Activated CD8-positive, alpha-beta T cell treated with anti-CD3 and anti-CD28 coated beads for 36 hours (primary cell): ENCODE results near the gene CIB2. TPM values are rescaled to one million over a fixed set of nuclear protein-coding genes. Genes with fewer than 3 reads are reported as not detected.
A peak's percentile ranks its signal among the peaks of the same experiment; 100 is the strongest.

Experiments
- ATAC-seq: fragments of 200-7000 bp; cut with Tn5 transposase; one replicate; pipeline ENCODE4 v1.10.0; 2021; ENCODE audit warnings: mild to moderate bottlenecking, moderate library complexity
- CTCF ChIA-PET: fragments of 350-600 bp; sonication (Branson Sonifier 250); formaldehyde crosslinking; loops from one replicate; lab custom pipeline; 2021; ENCODE audit warnings: antibody characterized with exemption; lab: Charles Lee
- POLR2A ChIA-PET: fragments of 350-600 bp; sonication (Branson Sonifier 250); formaldehyde crosslinking; loops from one replicate; lab custom pipeline; 2021; ENCODE audit warnings: antibody characterized with exemption; lab: Charles Lee
- DNase-seq: peaks from one replicate; pipeline ENCODE4 v3.0.0-alpha.2; 2020
- H3K27ac Mint-ChIP-seq: one replicate; pipeline ENCODE4 v1.8.0; 2021; ENCODE audit warnings: mild to moderate bottlenecking, mixed read lengths
- H3K27me3 Mint-ChIP-seq: one replicate; pipeline ENCODE4 v1.8.0; 2021; ENCODE audit warnings: mixed read lengths
- H3K36me3 Mint-ChIP-seq: one replicate; pipeline ENCODE4 v1.8.0; 2021; ENCODE audit warnings: low read depth, mixed read lengths
- H3K4me1 Mint-ChIP-seq: one replicate; pipeline ENCODE4 v1.8.0; 2021; ENCODE audit warnings: low read depth, mixed read lengths
- H3K4me3 Mint-ChIP-seq: one replicate; pipeline ENCODE4 v1.8.0; 2021; ENCODE audit warnings: mild to moderate bottlenecking, moderate library complexity, mixed read lengths
- H3K9me3 Mint-ChIP-seq: one replicate; pipeline ENCODE4 v1.8.0; 2021; ENCODE audit warnings: mixed read lengths
- intact Hi-C: fragments of 100-400 bp; cut with micrococcal nuclease; formaldehyde crosslinking; loops from one replicate; pipeline ENCODE4 v1.10.0; 2022
- total RNA-seq, 2 experiments: library from RNA; stranded (reverse); gene quantifications; one replicate each; pipeline ENCODE4 v1.2.3, GENCODE V29; 2021
- TF ChIP-seq, protein P1 (sequence below): fragments of 200-600 bp; IDR thresholded peaks from one replicate; pipeline ENCODE4 v1.8.0; 2022; ENCODE audit warnings: antibody characterized with exemption, mild to moderate bottlenecking

Gene CIB2
- total RNA-seq, 2 experiments from 2014 or later = 1.6 TPM

DNA sequence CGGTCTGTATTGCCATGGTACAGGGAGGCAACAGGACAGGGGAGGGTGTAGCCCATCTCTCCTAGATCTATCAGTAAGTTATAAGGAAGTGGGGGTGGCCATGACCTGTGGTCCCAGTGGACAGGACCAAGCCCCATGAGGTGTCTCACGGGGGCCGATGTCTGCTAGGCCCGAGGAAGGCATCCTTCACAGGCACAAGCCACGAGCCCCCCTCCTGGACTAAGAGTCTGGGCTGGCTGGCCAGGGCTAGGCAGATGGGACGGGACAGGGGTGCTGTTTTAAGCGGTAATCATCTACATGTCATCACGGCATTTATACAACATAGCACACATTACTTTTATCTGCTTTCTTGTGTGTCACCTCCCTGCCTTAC lies 51.2 kb downstream of the CIB2 start:
- Mint-ChIP-seq H3K27ac (no peak overlapping the region), H3K9me3 (no peaks in the 10 kb centered on the region), H3K4me1 (peaks cover 37% of the 10 kb centered on the region), H3K27me3 (no peaks in the 10 kb centered on the region), H3K36me3 (peaks cover 7% of the 10 kb centered on the region), H3K4me3 (no peak overlapping the region)
- no peak for ATAC-seq
- ChIA-PET POLR2A (interaction anchor here (1.5 kb wide), 1 partner anchor 11 kb away, joined by 4 read pairs; no protein-coding TSS in a partner anchor), CTCF (interaction anchor here (1.0 to 6.5 kb wide), 4 partner anchors 26 to 113 kb away, joined by 3 to 25 read pairs (median 8); no protein-coding TSS in a partner anchor)
- intact Hi-C loops = no loop called here
- TF ChIP-seq, protein P1, sequence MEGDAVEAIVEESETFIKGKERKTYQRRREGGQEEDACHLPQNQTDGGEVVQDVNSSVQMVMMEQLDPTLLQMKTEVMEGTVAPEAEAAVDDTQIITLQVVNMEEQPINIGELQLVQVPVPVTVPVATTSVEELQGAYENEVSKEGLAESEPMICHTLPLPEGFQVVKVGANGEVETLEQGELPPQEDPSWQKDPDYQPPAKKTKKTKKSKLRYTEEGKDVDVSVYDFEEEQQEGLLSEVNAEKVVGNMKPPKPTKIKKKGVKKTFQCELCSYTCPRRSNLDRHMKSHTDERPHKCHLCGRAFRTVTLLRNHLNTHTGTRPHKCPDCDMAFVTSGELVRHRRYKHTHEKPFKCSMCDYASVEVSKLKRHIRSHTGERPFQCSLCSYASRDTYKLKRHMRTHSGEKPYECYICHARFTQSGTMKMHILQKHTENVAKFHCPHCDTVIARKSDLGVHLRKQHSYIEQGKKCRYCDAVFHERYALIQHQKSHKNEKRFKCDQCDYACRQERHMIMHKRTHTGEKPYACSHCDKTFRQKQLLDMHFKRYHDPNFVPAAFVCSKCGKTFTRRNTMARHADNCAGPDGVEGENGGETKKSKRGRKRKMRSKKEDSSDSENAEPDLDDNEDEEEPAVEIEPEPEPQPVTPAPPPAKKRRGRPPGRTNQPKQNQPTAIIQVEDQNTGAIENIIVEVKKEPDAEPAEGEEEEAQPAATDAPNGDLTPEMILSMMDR = no peak
- DNase-seq = no peak

DNA sequence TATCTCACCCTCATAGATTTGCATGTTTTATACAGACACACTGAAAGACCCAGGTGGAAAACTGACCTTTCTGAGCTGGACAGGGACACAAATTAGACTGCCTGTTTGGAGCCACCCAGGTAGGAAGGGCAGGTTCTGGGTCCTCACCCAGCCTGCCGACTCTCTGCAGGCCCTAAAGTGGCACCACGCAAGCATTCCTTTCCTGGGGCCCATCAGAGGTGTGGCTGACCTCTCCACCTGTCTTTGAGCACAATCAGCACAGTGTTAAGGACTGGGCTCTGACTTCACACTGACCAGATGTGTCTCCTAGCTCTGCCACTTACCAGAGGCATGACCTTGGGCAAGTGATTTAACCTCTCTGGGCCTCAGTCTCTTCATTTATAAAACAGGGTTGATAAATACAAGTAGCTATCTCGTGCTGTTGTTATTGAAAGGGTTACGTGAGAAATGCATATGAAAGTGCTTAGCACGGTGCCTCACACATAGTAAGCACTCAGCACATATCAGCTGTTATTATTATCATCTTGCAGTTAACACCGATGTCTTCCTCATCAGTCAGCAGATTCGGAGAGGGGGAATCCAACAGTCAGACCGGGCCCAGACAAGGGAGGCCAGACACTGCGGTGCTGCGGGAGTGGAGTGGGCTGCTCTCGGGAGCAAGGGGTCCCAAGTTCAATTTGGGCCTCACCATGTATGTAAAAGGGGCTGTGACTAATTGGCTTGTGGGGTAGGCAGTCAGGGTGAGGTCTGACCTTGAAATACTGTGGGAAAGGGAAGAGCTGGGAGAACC lies 51.8 kb downstream of the CIB2 start:
- CTCF ChIA-PET = interaction anchor here (1.0 to 6.5 kb wide), 5 partner anchors 26 to 112 kb away, joined by 3 to 25 read pairs (median 4); no protein-coding TSS in a partner anchor
- POLR2A ChIA-PET = interaction anchor here (1.5 kb wide), 1 partner anchor 11 kb away, joined by 4 read pairs; no protein-coding TSS in a partner anchor
- Mint-ChIP-seq H3K4me1 (peaks cover 37% of the 10 kb centered on the region), H3K9me3 (no peaks in the 10 kb centered on the region), H3K27ac (peak overlapping the region; percentile 32), H3K27me3 (no peaks in the 10 kb centered on the region), H3K36me3 (peaks cover 10% of the 10 kb centered on the region), H3K4me3 (no peak overlapping the region)
- intact Hi-C loops = no loop called here
- TF ChIP-seq, protein P1 = no peak
- ATAC-seq (no peak), DNase-seq (no peak)

DNA sequence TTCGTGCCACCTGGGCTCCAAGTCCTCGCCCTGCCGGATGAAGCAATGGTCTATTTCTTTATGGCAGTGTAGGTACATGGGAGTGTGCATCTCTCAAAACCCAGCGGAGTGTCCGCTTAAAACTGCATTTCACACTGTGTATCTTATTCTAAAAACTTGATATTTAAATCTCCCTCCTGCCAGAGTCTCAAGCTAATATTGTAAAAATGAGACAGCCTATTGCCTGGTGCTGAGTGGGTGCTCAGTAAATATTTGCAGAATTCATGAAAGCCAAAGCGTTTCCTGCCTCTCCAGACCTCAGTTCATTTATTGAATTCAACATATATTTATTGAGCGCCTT lies 53.4 kb downstream of the CIB2 start:
- H3K4me3 Mint-ChIP-seq = peak overlapping the region; percentile 80
- ATAC-seq = peak; percentile 17
- ChIA-PET CTCF (interaction anchor here (1.0 to 6.5 kb wide), 4 partner anchors 33 to 67 kb away, joined by 3 to 25 read pairs (median 3); no protein-coding TSS in a partner anchor), POLR2A (interaction anchor here (1.3 to 3.3 kb wide), 3 partner anchors 26 to 43 kb away, joined by 4 to 17 read pairs (median 10); no protein-coding TSS in a partner anchor)
- no peaks in the 10 kb centered on the region for H3K9me3 Mint-ChIP-seq
- TF ChIP-seq, protein P1 = no peak
- no peak for DNase-seq
- peaks cover 14% of the 10 kb centered on the region for H3K36me3 Mint-ChIP-seq
- peak overlapping the region; percentile 92 for H3K27ac Mint-ChIP-seq
- intact Hi-C loops = loop anchor here (2.0 kb wide), 1 partner anchor 21 kb away; no protein-coding TSS in a partner anchor
- peaks cover 38% of the 10 kb centered on the region for H3K4me1 Mint-ChIP-seq
- no peaks in the 10 kb centered on the region for H3K27me3 Mint-ChIP-seq

DNA sequence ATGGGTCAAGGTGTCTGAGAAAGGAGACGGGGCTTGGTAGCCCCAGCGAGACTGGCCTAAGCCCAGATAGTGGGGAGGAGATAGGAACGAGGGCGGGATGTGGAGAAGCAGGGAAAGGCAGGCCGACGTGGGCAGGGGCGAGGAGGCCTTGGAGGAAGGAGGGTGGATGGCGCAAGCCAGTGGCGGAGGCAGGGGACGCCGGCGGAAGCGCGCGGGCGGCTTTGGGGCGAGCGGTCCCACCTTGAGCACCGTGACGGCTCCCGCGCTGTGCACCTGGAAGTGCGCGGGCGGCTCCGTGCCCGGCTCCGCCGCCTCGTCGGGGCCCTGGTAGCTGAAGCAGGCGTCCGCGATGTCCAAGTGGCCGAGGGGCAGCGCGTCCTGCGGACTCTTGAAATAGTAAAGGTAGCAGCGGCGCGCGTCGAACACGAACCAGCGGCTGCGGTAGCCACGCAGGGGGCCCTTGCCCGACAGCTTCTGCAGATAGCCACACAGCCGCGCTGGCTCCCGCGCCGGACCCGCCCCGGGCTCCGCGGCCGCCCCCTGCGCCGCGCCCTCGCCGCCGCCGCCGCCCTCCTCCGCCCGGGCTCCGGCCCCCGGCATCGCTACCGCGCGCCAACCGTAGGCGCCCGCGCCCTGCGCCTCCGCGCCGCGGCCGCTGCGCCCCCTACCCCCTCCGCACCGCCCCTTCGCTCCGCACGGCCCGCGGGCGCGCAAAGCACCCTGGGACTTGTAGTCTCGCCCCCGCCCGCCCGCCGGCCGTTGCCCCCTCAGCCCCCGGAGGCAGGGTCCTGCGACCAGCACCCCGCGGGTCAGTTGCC lies 54.0 kb downstream of the CIB2 start, which contains the start of gene TBC1D2B:
TBC1D2B (minus strand) TSS at position 659 of the 818 bp plus-strand sequence; CDS start at position 600, 59 bp downstream.
- Mint-ChIP-seq H3K27ac (peak within 1 kb of the TSS; percentile 92), H3K4me3 (peak within 1 kb of the TSS; percentile 91), H3K36me3 (peaks cover 14% of the 10 kb centered on the region), H3K27me3 (no peaks in the 10 kb centered on the region), H3K9me3 (no peaks in the 10 kb centered on the region), H3K4me1 (peaks cover 38% of the 10 kb centered on the region)
- TF ChIP-seq, protein P1 = no peak
- POLR2A ChIA-PET = interaction anchor here (2.3 to 3.3 kb wide), 2 partner anchors 27 to 42 kb away, joined by 10 to 17 read pairs; no protein-coding TSS in a partner anchor
- CTCF ChIA-PET = interaction anchor here (1.0 to 6.5 kb wide), 4 partner anchors 32 to 66 kb away, joined by 3 to 25 read pairs (median 3); no protein-coding TSS in a partner anchor
- DNase-seq (peak; percentile 71), ATAC-seq (peak; percentile 82)
- intact Hi-C loops = loop anchor here (2.0 kb wide), 1 partner anchor 20 kb away; no protein-coding TSS in a partner anchor
